GM18511 (cell line): Measurements from ENCODE around the gene SLC35A2.
"Not testable (repeated sequence)": the region's sequence is repeated elsewhere in the genome, so short reads cannot be mapped to it uniquely, and the experiment has no call there.

Experiments used
- ATAC-seq: cut with Tn5 transposase; IDR thresholded peaks from one replicate; pipeline ENCODE4 v1.9.1; 2021; ENCODE audit warnings: mild to moderate bottlenecking, moderate library complexity; ENCODE audit not compliant: unreplicated experiment

SLC35A2 gene

DNA sequence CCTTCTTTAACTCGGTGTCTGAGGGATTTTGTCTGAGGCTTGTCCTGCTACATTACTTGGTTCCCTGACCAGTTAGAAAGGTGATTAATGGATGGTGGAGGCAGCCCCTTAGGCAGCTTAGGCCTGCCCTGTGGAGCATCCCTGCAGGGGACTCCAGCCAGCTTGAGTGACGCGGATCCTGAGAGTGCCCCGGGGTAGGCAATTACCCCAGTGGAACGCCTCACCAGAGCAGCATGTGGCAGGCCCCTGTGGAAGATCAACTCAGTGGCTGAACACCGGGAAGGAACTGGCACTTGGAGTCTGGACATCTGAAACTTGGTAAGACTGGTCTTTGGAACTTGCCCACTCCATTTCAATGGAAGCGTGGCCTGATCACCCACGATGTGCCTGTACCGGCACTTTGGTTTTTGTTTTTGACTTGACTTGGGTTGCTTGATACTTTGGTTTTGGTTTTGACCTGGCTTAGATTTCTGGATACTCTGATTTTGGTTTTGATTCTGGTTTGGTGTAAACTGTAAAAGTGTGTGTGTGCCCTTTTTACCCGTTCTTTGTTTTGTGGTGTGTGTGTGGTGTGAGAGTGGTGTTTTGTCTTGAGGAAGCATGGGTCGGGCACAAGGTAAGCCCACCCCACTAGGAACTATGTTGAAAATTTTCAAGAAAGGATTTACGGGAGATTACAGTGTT is 57.2 kb downstream of the SLC35A2 start:
- ATAC-seq = not testable (repeated sequence)

DNA sequence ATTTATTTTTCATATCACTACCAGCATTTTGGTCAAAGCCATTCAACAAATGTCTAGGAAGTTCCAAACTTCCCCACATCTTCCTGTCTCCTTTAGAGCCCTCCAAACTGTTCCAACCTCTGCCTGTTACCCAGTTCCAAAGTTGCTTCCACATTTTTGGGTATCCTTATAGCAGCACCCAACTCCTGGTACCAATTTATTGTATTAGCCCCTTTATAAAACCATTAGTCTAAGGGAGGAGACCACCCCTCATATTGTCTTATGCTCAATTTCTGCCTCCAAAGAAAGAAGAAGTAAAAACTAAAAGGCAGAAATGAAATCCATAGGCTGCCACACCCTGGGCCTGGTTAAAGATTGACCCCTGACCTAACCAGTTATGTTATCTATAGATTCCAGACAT is 58.0 kb downstream of the SLC35A2 start:
- ATAC-seq = not testable (repeated sequence)
